ENCODE data around the gene ELF1. TPM values are rescaled to one million over a fixed set of nuclear protein-coding genes. Genes with fewer than 3 reads are reported as not detected.

ELF1 gene
- total RNA-seq, 1 experiment from 2014 or later: 15.3 TPM

DNA sequence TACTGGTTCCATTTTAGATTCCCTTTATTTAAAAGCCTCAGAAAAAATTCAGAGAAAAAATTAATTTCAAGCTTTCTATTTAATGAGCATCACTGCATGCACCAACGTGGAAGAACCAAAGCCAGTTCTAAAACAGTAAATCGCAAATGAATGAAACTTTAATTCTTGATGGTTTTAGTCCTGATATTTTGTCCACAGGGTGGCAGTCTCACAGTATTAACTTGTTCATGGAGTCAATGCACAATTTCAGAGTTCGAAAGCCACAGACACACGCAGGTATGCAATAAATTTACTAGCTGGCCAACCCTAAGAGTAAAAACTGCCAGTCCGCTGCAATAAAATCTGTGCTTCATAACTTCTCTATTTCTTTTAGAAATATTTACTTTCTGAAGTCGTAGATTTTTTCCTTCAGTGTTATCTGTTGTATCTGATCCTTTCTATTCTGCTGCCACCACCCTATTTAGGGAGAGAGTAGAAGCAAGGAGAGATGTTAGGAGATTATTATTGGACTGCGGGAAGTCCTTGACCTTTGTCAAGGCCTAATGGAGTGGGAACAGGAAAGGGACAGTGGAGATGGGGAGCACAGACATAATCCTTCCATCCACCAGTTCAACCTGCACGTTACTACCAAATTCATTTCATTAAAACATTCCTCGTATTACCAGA lies 35.2 kb upstream of the ELF1 start:
- no peaks in the 10 kb centered on the region for H3K27me3 ChIP-seq (ENCODE audit: low read length)
- H4K20me1 ChIP-seq (ENCODE audit: low read length): no peaks in the 10 kb centered on the region
- H2AFZ ChIP-seq (ENCODE audit: low read length): peak overlapping the region; percentile 19; the same call in 1 of the 2 replicates
- POLR2A ChIA-PET (ENCODE audit: unreplicated experiment): interaction anchor here (0.6 kb wide), 1 partner anchor 133 kb away, joined by 4 read pairs; no protein-coding TSS in a partner anchor
- no peak overlapping the region for H3K9ac ChIP-seq (ENCODE audit: low read length)
- peak overlapping the region; percentile 64 for H3K4me2 ChIP-seq (ENCODE audit: low read length)
- peaks cover 27% of the 10 kb centered on the region for H3K4me1 ChIP-seq (ENCODE audit: insufficient read depth, low read length)
- no peaks in the 10 kb centered on the region for H3K9me2 ChIP-seq (replicated peaks; ENCODE audit: low read length)
- H3K9me3 ChIP-seq (ENCODE audit: low read length): no peaks in the 10 kb centered on the region
- TF ChIP-seq EZH2 (IDR thresholded peaks at IDR 0.05; ENCODE audit: low read length, unreplicated experiment) (no peak), EZH2phosphoT487 (IDR thresholded peaks at IDR 0.05; ENCODE audit: borderline replicate concordance, low read length) (no peak)
- TF ChIP-seq, protein P1, sequence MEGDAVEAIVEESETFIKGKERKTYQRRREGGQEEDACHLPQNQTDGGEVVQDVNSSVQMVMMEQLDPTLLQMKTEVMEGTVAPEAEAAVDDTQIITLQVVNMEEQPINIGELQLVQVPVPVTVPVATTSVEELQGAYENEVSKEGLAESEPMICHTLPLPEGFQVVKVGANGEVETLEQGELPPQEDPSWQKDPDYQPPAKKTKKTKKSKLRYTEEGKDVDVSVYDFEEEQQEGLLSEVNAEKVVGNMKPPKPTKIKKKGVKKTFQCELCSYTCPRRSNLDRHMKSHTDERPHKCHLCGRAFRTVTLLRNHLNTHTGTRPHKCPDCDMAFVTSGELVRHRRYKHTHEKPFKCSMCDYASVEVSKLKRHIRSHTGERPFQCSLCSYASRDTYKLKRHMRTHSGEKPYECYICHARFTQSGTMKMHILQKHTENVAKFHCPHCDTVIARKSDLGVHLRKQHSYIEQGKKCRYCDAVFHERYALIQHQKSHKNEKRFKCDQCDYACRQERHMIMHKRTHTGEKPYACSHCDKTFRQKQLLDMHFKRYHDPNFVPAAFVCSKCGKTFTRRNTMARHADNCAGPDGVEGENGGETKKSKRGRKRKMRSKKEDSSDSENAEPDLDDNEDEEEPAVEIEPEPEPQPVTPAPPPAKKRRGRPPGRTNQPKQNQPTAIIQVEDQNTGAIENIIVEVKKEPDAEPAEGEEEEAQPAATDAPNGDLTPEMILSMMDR (conservative IDR thresholded peaks at IDR 0.05; ENCODE audit: low read depth, low read length): peak; percentile 73
- intact Hi-C loops (cut with micrococcal nuclease): loop anchor here (2.0 kb wide), 2 partner anchors 36 to 60 kb away; partner anchors contain the start of gene ELF1
- H3F3A ChIP-seq (ENCODE audit: low read length, unreplicated experiment): no peaks in the 10 kb centered on the region
- H3K36me3 ChIP-seq (ENCODE audit: low read depth, low read length): no peaks in the 10 kb centered on the region
- CTCF ChIA-PET: interaction anchor here (0.6 to 1.0 kb wide), 5 partner anchors 83 to 238 kb away, joined by 3 to 5 read pairs (median 4); no protein-coding TSS in a partner anchor
- no TSS peak for BruUV-seq (replicated peaks)
- peak overlapping the region; percentile 45; the same call in 1 of the 2 replicates for H3K27ac ChIP-seq (ENCODE audit: low read length)
- peak overlapping the region; percentile 10; the same call in 1 of the 2 replicates for H3K4me3 ChIP-seq (ENCODE audit: low read length)
- H3K79me2 ChIP-seq (ENCODE audit: low read length): peaks cover 73% of the 10 kb centered on the region
- ATAC-seq: peak; percentile 76
- DNase-seq: peak; percentile 72

- Histone ChIP-seq H3K36me3 (ENCODE audit: low read depth, low read length) (no peaks in the 10 kb centered on the region), H2AFZ (ENCODE audit: low read length) (no peak overlapping the region), H3K9ac (ENCODE audit: low read length) (no peak overlapping the region), H3K4me3 (ENCODE audit: low read length) (peak overlapping the region; percentile 10; the same call in 1 of the 2 replicates), H3K9me2 (replicated peaks; ENCODE audit: low read length) (no peaks in the 10 kb centered on the region), H3K4me1 (ENCODE audit: insufficient read depth, low read length) (peaks cover 19% of the 10 kb centered on the region), H3K4me2 (ENCODE audit: low read length) (peak overlapping the region; percentile 64), H4K20me1 (ENCODE audit: low read length) (no peaks in the 10 kb centered on the region), H3K79me2 (ENCODE audit: low read length) (peaks cover 64% of the 10 kb centered on the region), H3F3A (ENCODE audit: low read length, unreplicated experiment) (no peaks in the 10 kb centered on the region), H3K27ac (ENCODE audit: low read length) (peak overlapping the region; percentile 45), H3K27me3 (ENCODE audit: low read length) (no peaks in the 10 kb centered on the region), H3K9me3 (ENCODE audit: low read length) (no peaks in the 10 kb centered on the region)
- intact Hi-C loops (cut with micrococcal nuclease): no loop called here
- POLR2A ChIA-PET (ENCODE audit: unreplicated experiment): no interaction called here
- ATAC-seq: peak; percentile 34
- no TSS peak for BruUV-seq (replicated peaks)
- no peak for TF ChIP-seq EZH2 (IDR thresholded peaks at IDR 0.05; ENCODE audit: low read length, unreplicated experiment)
- TF ChIP-seq, protein P1 (conservative IDR thresholded peaks at IDR 0.05; ENCODE audit: low read depth, low read length): no peak
- TF ChIP-seq EZH2phosphoT487 (IDR thresholded peaks at IDR 0.05; ENCODE audit: borderline replicate concordance, low read length): no peak
- CTCF ChIA-PET: no interaction called here
- DNase-seq: peak; percentile 48
Observed at GRCh38 chr13:41053384-41053826, 34.3 kb upstream of the ELF1 start.

DNA sequence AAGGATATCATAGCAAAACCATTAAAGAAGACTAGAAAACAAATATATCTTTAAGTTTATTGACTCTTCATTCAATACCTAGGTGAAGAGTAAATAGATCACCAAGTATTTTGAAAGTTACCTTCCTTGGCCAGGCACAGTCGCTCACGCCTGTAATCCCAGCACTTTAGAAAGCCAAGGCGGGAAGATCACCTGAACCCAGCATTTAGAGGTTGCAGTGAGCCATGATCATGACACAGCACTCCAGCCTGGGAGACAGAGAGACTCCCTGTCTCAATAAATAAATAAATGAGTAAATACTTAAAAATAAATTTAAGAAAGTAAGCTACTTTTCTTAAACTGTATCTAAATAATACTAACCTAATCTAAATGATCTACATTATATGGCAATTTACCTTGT lies 33.3 kb upstream of the ELF1 start:
- H3K27ac ChIP-seq (ENCODE audit: low read length): peak overlapping the region; percentile 45
- ChIA-PET CTCF (no interaction called here), POLR2A (ENCODE audit: unreplicated experiment) (no interaction called here)
- TF ChIP-seq EZH2 (IDR thresholded peaks at IDR 0.05; ENCODE audit: low read length, unreplicated experiment): no peak
- TF ChIP-seq, protein P1 (conservative IDR thresholded peaks at IDR 0.05; ENCODE audit: low read depth, low read length): no peak
- TF ChIP-seq EZH2phosphoT487 (IDR thresholded peaks at IDR 0.05; ENCODE audit: borderline replicate concordance, low read length): no peak
- ATAC-seq: peak; percentile 10; the same call in 1 of the 2 replicates
- no peak overlapping the region for H3K4me3 ChIP-seq (ENCODE audit: low read length)
- no peaks in the 10 kb centered on the region for H3K9me2 ChIP-seq (replicated peaks; ENCODE audit: low read length)
- H3K79me2 ChIP-seq (ENCODE audit: low read length): peaks cover 54% of the 10 kb centered on the region
- no peak overlapping the region for H2AFZ ChIP-seq (ENCODE audit: low read length)
- intact Hi-C loops (cut with micrococcal nuclease): no loop called here
- H3F3A ChIP-seq (ENCODE audit: low read length, unreplicated experiment): no peaks in the 10 kb centered on the region
- DNase-seq: no peak
- 0 out of 2 replicates have a peak overlapping the region, but pooled peaks have one; percentile 25 for H3K9ac ChIP-seq (ENCODE audit: low read length)
- no TSS peak for BruUV-seq (replicated peaks)
- peaks cover 16% of the 10 kb centered on the region for H3K4me1 ChIP-seq (ENCODE audit: insufficient read depth, low read length)
- H3K9me3 ChIP-seq (ENCODE audit: low read length): no peaks in the 10 kb centered on the region
- no peaks in the 10 kb centered on the region for H4K20me1 ChIP-seq (ENCODE audit: low read length)
- H3K27me3 ChIP-seq (ENCODE audit: low read length): no peaks in the 10 kb centered on the region
- H3K4me2 ChIP-seq (ENCODE audit: low read length): 0 out of 2 replicates have a peak overlapping the region, but pooled peaks have one; percentile 10
- H3K36me3 ChIP-seq (ENCODE audit: low read depth, low read length): no peaks in the 10 kb centered on the region

All from PC-3 (cell line).